Body of pancreas (tissue), 4 donors: ENCODE results near the gene PRR15L.

Experiments
- POLR2A ChIP-seq, 3 donors: fragments of 450-650 bp; IDR thresholded peaks; one replicate each; pipeline ENCODE4 v1.6.1; 2016; ENCODE audit warnings: antibody characterized with exemption in 3 of 3, mild to moderate bottlenecking in 2 of 3
- TF ChIP-seq, protein P1 (sequence below), 7 experiments: fragments of 450-650 bp in 4 of 7; fragments of 200-600 bp in 3 of 7; sonication (generic) in 3 of 7; IDR thresholded peaks; one replicate each; pipeline ENCODE4 v1.5.1; 2016 to 2019; ENCODE audit warnings: antibody characterized with exemption in 7 of 7

DNA sequence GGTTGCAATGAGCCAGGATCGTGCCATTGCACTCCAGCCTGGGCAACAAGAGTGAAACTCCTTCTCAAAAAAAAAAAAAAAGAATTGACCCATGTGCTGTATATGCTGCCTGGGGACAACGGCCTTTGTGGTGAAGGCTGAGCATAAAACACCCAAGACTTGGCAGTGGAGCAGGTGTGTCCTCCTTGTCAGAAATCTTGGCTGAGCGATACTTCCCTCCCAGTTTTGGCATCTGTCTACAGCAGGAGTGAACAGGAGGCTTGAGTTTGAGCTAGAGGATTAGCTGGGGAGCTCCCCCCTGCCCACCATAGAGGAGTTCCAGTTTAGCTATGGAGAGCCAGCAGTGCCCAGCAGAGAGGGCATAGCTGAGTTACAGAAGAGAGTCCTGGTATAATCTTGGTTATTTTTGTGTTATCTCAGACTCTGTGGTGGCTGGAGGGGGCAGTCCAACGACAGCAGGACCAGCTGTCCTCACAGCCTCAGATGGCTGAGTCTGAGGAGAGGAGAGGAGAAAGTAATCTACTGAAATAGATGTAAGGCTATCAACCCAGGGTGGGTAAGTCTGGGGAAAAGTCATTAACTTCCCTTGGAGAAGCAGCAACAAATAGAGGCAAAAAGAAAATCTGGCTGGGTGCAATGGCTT lies 43.3 kb downstream of the PRR15L start:
- TF ChIP-seq, protein P1, sequence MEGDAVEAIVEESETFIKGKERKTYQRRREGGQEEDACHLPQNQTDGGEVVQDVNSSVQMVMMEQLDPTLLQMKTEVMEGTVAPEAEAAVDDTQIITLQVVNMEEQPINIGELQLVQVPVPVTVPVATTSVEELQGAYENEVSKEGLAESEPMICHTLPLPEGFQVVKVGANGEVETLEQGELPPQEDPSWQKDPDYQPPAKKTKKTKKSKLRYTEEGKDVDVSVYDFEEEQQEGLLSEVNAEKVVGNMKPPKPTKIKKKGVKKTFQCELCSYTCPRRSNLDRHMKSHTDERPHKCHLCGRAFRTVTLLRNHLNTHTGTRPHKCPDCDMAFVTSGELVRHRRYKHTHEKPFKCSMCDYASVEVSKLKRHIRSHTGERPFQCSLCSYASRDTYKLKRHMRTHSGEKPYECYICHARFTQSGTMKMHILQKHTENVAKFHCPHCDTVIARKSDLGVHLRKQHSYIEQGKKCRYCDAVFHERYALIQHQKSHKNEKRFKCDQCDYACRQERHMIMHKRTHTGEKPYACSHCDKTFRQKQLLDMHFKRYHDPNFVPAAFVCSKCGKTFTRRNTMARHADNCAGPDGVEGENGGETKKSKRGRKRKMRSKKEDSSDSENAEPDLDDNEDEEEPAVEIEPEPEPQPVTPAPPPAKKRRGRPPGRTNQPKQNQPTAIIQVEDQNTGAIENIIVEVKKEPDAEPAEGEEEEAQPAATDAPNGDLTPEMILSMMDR (IDR thresholded peaks at IDR 0.05): no peak
- no peak for TF ChIP-seq POLR2A (IDR thresholded peaks at IDR 0.05)
